HL-60 (cell line): ENCODE data around the gene VSTM2L.

Experiments
- DNase-seq, 2 experiments: peaks; one replicate each; pipeline ENCODE4 v3.0.0-alpha.2; 2010 to 2020; ENCODE audit warnings: low read depth in 1 of 2, low spot score in 1 of 2
- H3K27ac ChIP-seq: fragments of 250-450 bp; sonication (Bioruptor Pico); replicated peaks from 2 replicates; pipeline ENCODE4 v1.5.1; 2020; ENCODE audit warnings: mild to moderate bottlenecking, moderate library complexity
- H3K27me3 ChIP-seq: fragments of 250-450 bp; sonication (Bioruptor Pico); 2 replicates; pipeline ENCODE4 v1.5.1; 2021; ENCODE audit warnings: mild to moderate bottlenecking, moderate library complexity; ENCODE audit not compliant: insufficient read depth, poor library complexity, severe bottlenecking
- H3K4me3 ChIP-seq: replicated peaks from 2 replicates; pipeline ENCODE4 v1.5.1; 2011; ENCODE audit warnings: mild to moderate bottlenecking, control low read depth, low read length; ENCODE audit not compliant: insufficient read depth
- GABPA ChIP-seq: IDR thresholded peaks from 2 replicates; pipeline ENCODE4 v1.6.1; 2012; ENCODE audit warnings: low read depth
- POLR2AphosphoS5 ChIP-seq: IDR thresholded peaks from 2 replicates; pipeline ENCODE4 v1.6.1; 2012; ENCODE audit warnings: low read depth
- SPI1 ChIP-seq: IDR thresholded peaks from 2 replicates; pipeline ENCODE4 v1.6.1; 2012; ENCODE audit warnings: low read depth, mild to moderate bottlenecking, borderline replicate concordance
- TF ChIP-seq, protein P1 (sequence below): IDR thresholded peaks from one replicate; pipeline ENCODE4 v1.5.1; 2011; ENCODE audit warnings: low read length, control low read depth, inconsistent platforms; ENCODE audit not compliant: insufficient read depth
- TF ChIP-seq, protein P2 (sequence below): IDR thresholded peaks from 2 replicates; pipeline ENCODE4 v1.6.1; 2012; ENCODE audit warnings: low read depth; ENCODE audit not compliant: insufficient replicate concordance

The VSTM2L gene

DNA sequence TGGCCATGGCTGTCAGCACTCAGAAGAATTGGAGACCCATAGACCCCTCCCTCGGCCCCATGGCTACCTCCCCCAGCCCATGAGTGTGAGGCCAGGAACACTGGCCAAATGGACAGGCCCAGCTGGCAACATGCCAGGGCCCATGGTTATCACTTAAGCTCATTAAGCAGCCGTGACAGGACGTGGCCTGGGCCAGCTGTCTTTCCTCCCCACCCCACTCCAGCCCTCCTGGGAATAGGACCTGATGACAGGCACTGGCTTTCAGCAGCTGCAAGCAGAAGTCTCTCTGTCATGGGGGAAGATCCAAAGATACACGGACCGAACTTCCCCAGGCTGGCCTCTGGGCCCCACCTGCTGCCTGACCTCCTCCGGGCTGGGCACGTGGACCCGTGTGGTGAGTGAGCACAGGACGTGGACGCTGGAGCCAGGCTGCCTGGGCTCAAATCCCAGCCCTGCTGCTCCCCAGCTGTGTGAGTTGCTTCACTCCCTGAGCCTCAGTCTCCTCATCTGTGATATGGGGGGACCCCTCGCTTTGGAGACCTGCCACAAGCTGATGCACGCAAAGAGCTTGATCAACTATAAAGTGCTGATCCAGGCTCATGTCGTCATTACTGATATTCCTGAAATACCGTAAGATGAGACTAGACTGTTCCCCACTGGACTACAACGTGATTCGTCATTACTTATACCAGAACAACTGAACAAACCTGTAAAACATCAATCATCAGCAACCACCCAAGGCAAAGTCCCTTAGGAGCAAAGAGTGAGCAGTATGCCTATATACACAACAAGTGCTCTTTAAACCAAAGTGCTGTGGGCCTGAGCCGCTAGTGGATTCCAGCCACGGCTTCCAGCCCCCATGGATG, 22.0 kb upstream of the VSTM2L start:
- Histone ChIP-seq H3K4me3 (no peak overlapping the region), H3K27me3 (no peaks in the 10 kb centered on the region), H3K27ac (no peak overlapping the region)
- TF ChIP-seq GABPA, result no peak
- TF ChIP-seq, protein P1, sequence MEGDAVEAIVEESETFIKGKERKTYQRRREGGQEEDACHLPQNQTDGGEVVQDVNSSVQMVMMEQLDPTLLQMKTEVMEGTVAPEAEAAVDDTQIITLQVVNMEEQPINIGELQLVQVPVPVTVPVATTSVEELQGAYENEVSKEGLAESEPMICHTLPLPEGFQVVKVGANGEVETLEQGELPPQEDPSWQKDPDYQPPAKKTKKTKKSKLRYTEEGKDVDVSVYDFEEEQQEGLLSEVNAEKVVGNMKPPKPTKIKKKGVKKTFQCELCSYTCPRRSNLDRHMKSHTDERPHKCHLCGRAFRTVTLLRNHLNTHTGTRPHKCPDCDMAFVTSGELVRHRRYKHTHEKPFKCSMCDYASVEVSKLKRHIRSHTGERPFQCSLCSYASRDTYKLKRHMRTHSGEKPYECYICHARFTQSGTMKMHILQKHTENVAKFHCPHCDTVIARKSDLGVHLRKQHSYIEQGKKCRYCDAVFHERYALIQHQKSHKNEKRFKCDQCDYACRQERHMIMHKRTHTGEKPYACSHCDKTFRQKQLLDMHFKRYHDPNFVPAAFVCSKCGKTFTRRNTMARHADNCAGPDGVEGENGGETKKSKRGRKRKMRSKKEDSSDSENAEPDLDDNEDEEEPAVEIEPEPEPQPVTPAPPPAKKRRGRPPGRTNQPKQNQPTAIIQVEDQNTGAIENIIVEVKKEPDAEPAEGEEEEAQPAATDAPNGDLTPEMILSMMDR, result no peak
- TF ChIP-seq SPI1, result no peak
- TF ChIP-seq, protein P2, sequence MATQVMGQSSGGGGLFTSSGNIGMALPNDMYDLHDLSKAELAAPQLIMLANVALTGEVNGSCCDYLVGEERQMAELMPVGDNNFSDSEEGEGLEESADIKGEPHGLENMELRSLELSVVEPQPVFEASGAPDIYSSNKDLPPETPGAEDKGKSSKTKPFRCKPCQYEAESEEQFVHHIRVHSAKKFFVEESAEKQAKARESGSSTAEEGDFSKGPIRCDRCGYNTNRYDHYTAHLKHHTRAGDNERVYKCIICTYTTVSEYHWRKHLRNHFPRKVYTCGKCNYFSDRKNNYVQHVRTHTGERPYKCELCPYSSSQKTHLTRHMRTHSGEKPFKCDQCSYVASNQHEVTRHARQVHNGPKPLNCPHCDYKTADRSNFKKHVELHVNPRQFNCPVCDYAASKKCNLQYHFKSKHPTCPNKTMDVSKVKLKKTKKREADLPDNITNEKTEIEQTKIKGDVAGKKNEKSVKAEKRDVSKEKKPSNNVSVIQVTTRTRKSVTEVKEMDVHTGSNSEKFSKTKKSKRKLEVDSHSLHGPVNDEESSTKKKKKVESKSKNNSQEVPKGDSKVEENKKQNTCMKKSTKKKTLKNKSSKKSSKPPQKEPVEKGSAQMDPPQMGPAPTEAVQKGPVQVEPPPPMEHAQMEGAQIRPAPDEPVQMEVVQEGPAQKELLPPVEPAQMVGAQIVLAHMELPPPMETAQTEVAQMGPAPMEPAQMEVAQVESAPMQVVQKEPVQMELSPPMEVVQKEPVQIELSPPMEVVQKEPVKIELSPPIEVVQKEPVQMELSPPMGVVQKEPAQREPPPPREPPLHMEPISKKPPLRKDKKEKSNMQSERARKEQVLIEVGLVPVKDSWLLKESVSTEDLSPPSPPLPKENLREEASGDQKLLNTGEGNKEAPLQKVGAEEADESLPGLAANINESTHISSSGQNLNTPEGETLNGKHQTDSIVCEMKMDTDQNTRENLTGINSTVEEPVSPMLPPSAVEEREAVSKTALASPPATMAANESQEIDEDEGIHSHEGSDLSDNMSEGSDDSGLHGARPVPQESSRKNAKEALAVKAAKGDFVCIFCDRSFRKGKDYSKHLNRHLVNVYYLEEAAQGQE, result no peak
- TF ChIP-seq POLR2AphosphoS5, result no peak
- no peak for DNase-seq

DNA sequence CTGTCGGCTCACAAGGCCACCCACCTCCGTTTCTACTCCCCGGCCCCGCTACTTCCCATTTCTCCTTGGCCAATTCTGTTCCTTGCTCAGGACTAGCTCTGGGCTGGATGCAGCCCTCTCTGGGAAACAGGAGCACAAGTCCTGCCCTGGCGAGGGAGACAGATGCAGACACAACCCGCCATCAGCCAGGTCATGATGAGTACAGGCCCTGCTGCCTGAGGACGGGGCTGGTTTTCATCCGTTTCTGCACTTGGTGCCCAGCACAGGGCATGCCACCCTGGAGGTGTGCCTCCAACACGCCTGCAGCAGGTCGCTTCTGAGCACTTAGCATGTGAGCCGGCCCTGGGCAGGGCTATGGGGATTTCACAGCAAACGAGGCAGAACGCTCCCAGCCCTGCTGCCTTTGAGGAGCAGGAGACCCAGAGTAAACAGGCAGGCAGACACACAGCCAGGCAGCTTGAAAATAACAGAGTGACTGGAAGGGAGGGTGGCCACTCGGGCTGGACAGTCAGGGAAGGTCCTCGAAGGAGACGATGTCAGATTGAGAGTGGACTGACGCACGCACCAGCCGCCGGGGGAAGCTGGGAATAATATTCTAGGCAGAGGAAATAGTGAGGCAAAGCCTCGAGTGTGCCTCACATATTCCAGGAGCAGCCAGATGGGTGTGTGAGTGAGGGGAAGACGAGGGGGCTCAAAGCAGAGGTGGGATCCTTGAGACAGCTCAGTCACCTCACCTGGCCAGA, 21.2 kb upstream of the VSTM2L start:
- H3K4me3 ChIP-seq, result no peak overlapping the region
- H3K27me3 ChIP-seq, result no peaks in the 10 kb centered on the region
- DNase-seq, result no peak
- H3K27ac ChIP-seq, result no peak overlapping the region
- TF ChIP-seq, protein P2, result no peak
- no peak for TF ChIP-seq GABPA
- TF ChIP-seq, protein P1, result no peak
- TF ChIP-seq POLR2AphosphoS5, result no peak

DNA sequence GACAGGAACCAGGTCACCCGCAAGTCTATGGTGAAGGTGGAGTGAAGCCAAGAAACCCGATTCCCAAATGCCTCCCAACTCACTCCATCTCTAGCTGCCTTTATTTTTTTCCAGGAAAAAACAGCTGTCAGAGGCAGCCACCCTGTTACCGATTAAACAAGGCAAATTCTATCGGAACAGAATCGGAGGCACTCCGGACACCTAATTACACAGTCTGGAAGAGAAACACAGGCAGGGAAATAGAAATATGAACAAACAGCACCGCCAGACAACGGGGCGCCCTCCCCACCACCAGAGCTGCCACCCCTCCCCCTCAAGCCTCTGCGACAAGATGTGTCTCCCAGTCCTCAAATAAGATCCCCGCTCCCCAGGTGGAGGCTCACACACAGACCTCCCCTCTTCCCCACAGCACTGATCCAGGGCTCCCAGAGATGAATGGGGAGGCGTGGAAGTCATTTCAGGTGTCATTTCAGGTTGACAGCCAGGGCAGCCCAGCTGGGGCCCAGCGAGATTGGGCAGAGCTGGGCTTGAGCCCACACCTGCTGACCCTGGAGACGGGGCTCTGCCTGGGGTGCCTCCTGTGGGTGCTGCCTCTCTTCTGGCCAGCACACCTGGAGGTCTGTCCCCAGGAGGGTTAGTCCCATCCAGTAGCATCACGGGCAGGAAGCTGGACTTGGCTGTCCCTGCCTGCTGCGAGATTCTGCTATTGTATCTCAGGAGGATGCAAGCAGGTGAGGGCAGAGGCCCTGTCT, 19.8 kb upstream of the VSTM2L start:
- Histone ChIP-seq H3K27me3 (no peaks in the 10 kb centered on the region), H3K27ac (no peak overlapping the region), H3K4me3 (no peak overlapping the region)
- no peak for DNase-seq
- TF ChIP-seq GABPA (no peak), SPI1 (no peak), POLR2AphosphoS5 (no peak)
- TF ChIP-seq, protein P1, result no peak
- TF ChIP-seq, protein P2, result no peak
